SK-N-SH treated with all-trans-retinoic acid at 6 μM for 48 hours (cell line): ENCODE data around the gene TPST1.

Experiments used
- ATAC-seq: fragments of 200-7000 bp; cut with Tn5 transposase; 3 replicates; pipeline ENCODE4 v1.9.1; 2020; ENCODE audit warnings: mild to moderate bottlenecking, moderate library complexity
- ARNTL ChIP-seq: fragments of 450-650 bp; formaldehyde crosslinking; IDR thresholded peaks from 2 replicates; pipeline ENCODE4 v1.5.0; 2020; ENCODE audit warnings: low read depth, mild to moderate bottlenecking, moderate library complexity, borderline replicate concordance
- BACH2 ChIP-seq: fragments of 250-450 bp; sonication (Bioruptor Pico); IDR thresholded peaks from 2 replicates; pipeline ENCODE4 v1.9.0; 2021; ENCODE audit warnings: mild to moderate bottlenecking, borderline replicate concordance
- CSDC2 ChIP-seq: fragments of 250-450 bp; sonication (Bioruptor Pico); IDR thresholded peaks from 2 replicates; pipeline ENCODE4 v1.5.0; 2020; ENCODE audit warnings: mild to moderate bottlenecking, moderate library complexity
- CSRNP3 ChIP-seq: fragments of 250-450 bp; sonication (Bioruptor Pico); IDR thresholded peaks from 2 replicates; pipeline ENCODE4 v1.5.1; 2021; ENCODE audit warnings: mild to moderate bottlenecking, moderate library complexity
- ESRRG ChIP-seq: fragments of 250-450 bp; sonication (Bioruptor Pico); IDR thresholded peaks from 2 replicates; pipeline ENCODE4 v1.6.1; 2021; ENCODE audit warnings: mild to moderate bottlenecking
- GLIS3 ChIP-seq: fragments of 250-450 bp; sonication (Bioruptor Pico); IDR thresholded peaks from 2 replicates; pipeline ENCODE4 v1.5.0; 2020; ENCODE audit warnings: mild to moderate bottlenecking, moderate library complexity
- ISL1 ChIP-seq: fragments of 250-450 bp; sonication (Bioruptor Pico); IDR thresholded peaks from 2 replicates; pipeline ENCODE4 v2.1.2; 2022; ENCODE audit warnings: mild to moderate bottlenecking, moderate library complexity
- OSR1 ChIP-seq: fragments of 250-450 bp; sonication (Bioruptor Pico); IDR thresholded peaks from 2 replicates; pipeline ENCODE4 v1.8.0; 2022; ENCODE audit warnings: moderate library complexity, mild to moderate bottlenecking, inconsistent platforms
- PATZ1 ChIP-seq: fragments of 250-450 bp; sonication (Bioruptor Pico); IDR thresholded peaks from 2 replicates; pipeline ENCODE4 v1.8.0; 2020; ENCODE audit warnings: mild to moderate bottlenecking, moderate library complexity, borderline replicate concordance
- PPARA ChIP-seq: fragments of 250-450 bp; sonication (Bioruptor Pico); IDR thresholded peaks from 2 replicates; pipeline ENCODE4 v1.5.0; 2020; ENCODE audit warnings: mild to moderate bottlenecking, borderline replicate concordance
- RARB ChIP-seq: fragments of 250-450 bp; sonication (Bioruptor Pico); IDR thresholded peaks from 2 replicates; pipeline ENCODE4 v1.8.0; 2021; ENCODE audit warnings: mild to moderate bottlenecking, moderate library complexity
- TCF4 ChIP-seq: fragments of 250-450 bp; sonication (Bioruptor Pico); IDR thresholded peaks from 2 replicates; pipeline ENCODE4 v1.8.0; 2021; ENCODE audit warnings: mild to moderate bottlenecking, moderate library complexity, borderline replicate concordance
- TOX ChIP-seq: fragments of 250-450 bp; sonication (Bioruptor Pico); IDR thresholded peaks from 2 replicates; pipeline ENCODE4 v1.8.0; 2021; ENCODE audit warnings: mild to moderate bottlenecking, moderate library complexity, borderline replicate concordance
- ZFP3 ChIP-seq: fragments of 250-450 bp; sonication (Bioruptor Pico); IDR thresholded peaks from 2 replicates; pipeline ENCODE4 v1.5.0; 2020; ENCODE audit warnings: mild to moderate bottlenecking, moderate library complexity
- ZFP30 ChIP-seq: fragments of 450-650 bp; formaldehyde crosslinking; IDR thresholded peaks from 2 replicates; pipeline ENCODE4 v1.5.0; 2022; ENCODE audit warnings: mild to moderate bottlenecking, moderate library complexity
- ZNF565 ChIP-seq: fragments of 450-650 bp; formaldehyde crosslinking; conservative IDR thresholded peaks from 2 replicates; pipeline ENCODE4 v1.5.0; 2020; ENCODE audit warnings: low read depth, mild to moderate bottlenecking, moderate library complexity
- ZNF70 ChIP-seq: fragments of 450-650 bp; formaldehyde crosslinking; IDR thresholded peaks from 2 replicates; pipeline ENCODE4 v1.5.0; 2020; ENCODE audit warnings: mild to moderate bottlenecking, moderate library complexity
- ZNF8 ChIP-seq: fragments of 450-650 bp; formaldehyde crosslinking; IDR thresholded peaks from 2 replicates; pipeline ENCODE4 v1.5.0; 2020; ENCODE audit warnings: mild to moderate bottlenecking, moderate library complexity
- TF ChIP-seq, protein P1 (sequence below): fragments of 250-450 bp; sonication (Bioruptor Pico); IDR thresholded peaks from 2 replicates; pipeline ENCODE4 v1.5.0; 2020; ENCODE audit warnings: mild to moderate bottlenecking, moderate library complexity
- TF ChIP-seq, protein P2 (sequence below): fragments of 250-450 bp; sonication (Bioruptor Pico); IDR thresholded peaks from 2 replicates; pipeline ENCODE4 v1.8.0; 2021; ENCODE audit warnings: low read depth, mild to moderate bottlenecking, moderate library complexity, borderline replicate concordance

Gene TPST1

DNA sequence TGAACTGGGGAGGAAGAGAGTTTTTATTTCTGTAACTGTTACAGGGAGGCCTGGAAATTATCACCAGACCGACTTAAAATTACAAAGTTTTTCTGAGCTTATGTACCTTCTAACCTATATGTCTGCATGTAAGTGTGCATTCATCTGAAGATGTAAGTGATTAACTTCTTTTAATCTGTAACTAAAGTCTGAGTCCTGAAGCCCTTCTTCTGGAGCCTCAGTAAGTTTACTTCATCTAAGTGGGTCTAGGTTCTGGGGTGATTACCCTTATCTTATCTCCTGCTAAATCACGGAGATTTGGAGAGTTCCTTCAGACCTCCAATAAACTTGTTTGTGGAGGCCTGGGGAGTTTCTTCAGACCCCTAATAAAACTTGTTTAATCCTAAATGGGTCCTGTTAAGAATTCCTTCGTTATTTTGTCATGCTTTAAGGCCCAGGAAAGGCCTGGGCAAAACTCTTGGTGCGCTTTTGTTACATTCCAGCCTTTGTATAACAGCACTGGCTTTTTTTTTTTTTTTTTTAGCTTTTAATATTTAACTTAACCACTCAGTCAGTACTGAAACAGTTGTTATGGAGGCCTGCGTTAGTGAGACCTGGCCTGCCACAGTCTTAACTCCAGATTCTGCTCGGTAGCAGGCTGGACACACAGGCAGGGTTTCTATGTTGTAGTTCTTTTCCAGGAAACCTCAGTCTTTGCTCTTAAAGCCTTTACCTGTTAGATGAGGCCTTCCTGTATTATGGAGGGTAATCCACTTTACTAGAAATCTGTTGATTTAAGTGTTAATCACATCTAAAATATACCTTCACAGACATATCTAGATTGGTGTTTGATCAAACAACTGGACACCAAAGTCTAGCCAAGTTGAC, 33.0 kb downstream of the TPST1 start:
- peak; percentile 44 for ATAC-seq
- no peak for TF ChIP-seq RARB
- TF ChIP-seq, protein P1, sequence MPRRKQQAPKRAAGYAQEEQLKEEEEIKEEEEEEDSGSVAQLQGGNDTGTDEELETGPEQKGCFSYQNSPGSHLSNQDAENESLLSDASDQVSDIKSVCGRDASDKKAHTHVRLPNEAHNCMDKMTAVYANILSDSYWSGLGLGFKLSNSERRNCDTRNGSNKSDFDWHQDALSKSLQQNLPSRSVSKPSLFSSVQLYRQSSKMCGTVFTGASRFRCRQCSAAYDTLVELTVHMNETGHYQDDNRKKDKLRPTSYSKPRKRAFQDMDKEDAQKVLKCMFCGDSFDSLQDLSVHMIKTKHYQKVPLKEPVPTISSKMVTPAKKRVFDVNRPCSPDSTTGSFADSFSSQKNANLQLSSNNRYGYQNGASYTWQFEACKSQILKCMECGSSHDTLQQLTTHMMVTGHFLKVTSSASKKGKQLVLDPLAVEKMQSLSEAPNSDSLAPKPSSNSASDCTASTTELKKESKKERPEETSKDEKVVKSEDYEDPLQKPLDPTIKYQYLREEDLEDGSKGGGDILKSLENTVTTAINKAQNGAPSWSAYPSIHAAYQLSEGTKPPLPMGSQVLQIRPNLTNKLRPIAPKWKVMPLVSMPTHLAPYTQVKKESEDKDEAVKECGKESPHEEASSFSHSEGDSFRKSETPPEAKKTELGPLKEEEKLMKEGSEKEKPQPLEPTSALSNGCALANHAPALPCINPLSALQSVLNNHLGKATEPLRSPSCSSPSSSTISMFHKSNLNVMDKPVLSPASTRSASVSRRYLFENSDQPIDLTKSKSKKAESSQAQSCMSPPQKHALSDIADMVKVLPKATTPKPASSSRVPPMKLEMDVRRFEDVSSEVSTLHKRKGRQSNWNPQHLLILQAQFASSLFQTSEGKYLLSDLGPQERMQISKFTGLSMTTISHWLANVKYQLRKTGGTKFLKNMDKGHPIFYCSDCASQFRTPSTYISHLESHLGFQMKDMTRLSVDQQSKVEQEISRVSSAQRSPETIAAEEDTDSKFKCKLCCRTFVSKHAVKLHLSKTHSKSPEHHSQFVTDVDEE (CRISPR knock-in tag): no peak
- TF ChIP-seq ZNF8 (CRISPR knock-in tag): no peak
- TF ChIP-seq GLIS3 (CRISPR knock-in tag): no peak
- TF ChIP-seq TCF4: no peak
- TF ChIP-seq PATZ1: no peak
- TF ChIP-seq ZNF565: no peak
- no peak for TF ChIP-seq BACH2 (CRISPR knock-in tag)
- TF ChIP-seq PPARA (CRISPR knock-in tag): no peak
- TF ChIP-seq, protein P2, sequence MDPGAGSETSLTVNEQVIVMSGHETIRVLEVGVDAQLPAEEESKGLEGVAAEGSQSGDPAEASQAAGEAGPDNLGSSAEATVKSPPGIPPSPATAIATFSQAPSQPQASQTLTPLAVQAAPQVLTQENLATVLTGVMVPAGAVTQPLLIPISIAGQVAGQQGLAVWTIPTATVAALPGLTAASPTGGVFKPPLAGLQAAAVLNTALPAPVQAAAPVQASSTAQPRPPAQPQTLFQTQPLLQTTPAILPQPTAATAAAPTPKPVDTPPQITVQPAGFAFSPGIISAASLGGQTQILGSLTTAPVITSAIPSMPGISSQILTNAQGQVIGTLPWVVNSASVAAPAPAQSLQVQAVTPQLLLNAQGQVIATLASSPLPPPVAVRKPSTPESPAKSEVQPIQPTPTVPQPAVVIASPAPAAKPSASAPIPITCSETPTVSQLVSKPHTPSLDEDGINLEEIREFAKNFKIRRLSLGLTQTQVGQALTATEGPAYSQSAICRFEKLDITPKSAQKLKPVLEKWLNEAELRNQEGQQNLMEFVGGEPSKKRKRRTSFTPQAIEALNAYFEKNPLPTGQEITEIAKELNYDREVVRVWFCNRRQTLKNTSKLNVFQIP (CRISPR knock-in tag): no peak
- TF ChIP-seq ESRRG: no peak
- no peak; the same call in 1 of the 2 replicates for TF ChIP-seq ISL1 (CRISPR knock-in tag)
- no peak for TF ChIP-seq ZFP3 (CRISPR knock-in tag)
- no peak for TF ChIP-seq ZFP30
- no peak for TF ChIP-seq TOX (CRISPR knock-in tag)
- no peak for TF ChIP-seq ZNF70 (CRISPR knock-in tag)
- TF ChIP-seq OSR1 (CRISPR knock-in tag): no peak
- no peak for TF ChIP-seq CSRNP3

DNA sequence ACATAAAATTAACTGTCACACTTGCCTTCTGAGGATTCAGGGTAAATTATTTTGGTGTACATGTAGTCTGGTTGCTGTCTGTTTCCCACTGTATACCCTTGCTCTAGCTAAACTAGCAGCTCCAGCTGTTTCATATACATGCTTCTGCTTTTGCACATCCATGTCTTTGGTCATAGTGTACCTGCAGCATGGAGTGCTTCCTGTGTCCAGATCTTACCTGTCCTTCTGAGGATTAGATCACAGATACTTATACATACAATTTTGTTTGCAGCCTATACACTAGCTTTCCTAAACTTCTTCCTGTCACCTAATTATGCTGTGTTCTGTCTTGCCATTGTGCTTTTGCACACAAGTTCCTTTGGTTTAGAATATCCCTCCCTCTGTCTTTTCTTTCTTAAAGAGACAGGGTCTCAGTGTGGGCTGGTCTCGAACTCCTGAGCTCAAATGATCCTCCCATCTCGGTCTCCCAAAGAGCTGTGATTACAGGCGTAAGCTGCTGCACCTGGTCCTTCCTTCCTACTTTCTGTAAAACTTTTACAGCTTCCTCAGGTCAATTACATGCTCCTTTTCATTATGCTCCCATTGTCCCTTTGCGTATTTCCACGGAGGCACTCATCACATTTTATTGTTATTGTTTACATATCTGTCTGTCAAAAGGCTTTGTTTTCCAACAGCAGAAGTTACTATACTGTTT, 33.8 kb downstream of the TPST1 start:
- peak; percentile 15; the same call in 1 of the 3 replicates for ATAC-seq
- TF ChIP-seq ZFP30 (no peak), PPARA (CRISPR knock-in tag) (no peak), ZNF8 (CRISPR knock-in tag) (no peak), ZNF565 (no peak), PATZ1 (no peak), RARB (no peak), ESRRG (no peak), CSDC2 (CRISPR knock-in tag) (no peak), TOX (CRISPR knock-in tag) (no peak), ISL1 (CRISPR knock-in tag) (no peak), ARNTL (CRISPR knock-in tag) (no peak), OSR1 (CRISPR knock-in tag) (no peak), ZNF70 (CRISPR knock-in tag) (no peak), BACH2 (CRISPR knock-in tag) (no peak), GLIS3 (CRISPR knock-in tag) (no peak), CSRNP3 (no peak), ZFP3 (CRISPR knock-in tag) (no peak)
- TF ChIP-seq, protein P1 (CRISPR knock-in tag): no peak
